ENCODE results near the gene RNF31. TPM values are rescaled to one million over a fixed set of nuclear protein-coding genes. Genes with fewer than 3 reads are reported as not detected.

Gene RNF31
- total and polyA plus RNA-seq, 2 experiments from 2014 or later, result 27.8 to 29.7 TPM

- H3K4me3 ChIP-seq, result no peak overlapping the region
- H3K27ac ChIP-seq, result no peak overlapping the region
- H4K20me1 ChIP-seq (ENCODE audit: insufficient read depth, poor library complexity, severe bottlenecking), result peaks cover 3% of the 10 kb centered on the region
- peaks cover 45% of the 10 kb centered on the region for H3K79me2 ChIP-seq
- H2AFZ ChIP-seq, result no peak overlapping the region
- H3K9me3 ChIP-seq (ENCODE audit: low read depth), result no peaks in the 10 kb centered on the region
- no peaks in the 10 kb centered on the region for H3K27me3 ChIP-seq
- H3K4me2 ChIP-seq, result peak overlapping the region; percentile 97
- no peak for DNase-seq (ENCODE audit: low spot score)
- no peaks in the 10 kb centered on the region for H3K9me2 ChIP-seq (replicated peaks; ENCODE audit: insufficient read depth)
- H3K36me3 ChIP-seq (replicated peaks; ENCODE audit: insufficient read depth, low read depth), result no peaks in the 10 kb centered on the region
- 93% methylated on average over 9 of the region's 9 CpGs for WGBS (ENCODE audit: low lambda C conversion rate, missing lambda C conversion rate)
- peaks cover 7% of the 10 kb centered on the region for H3K4me1 ChIP-seq (ENCODE audit: insufficient read depth)
- no peak for TF ChIP-seq CTCF (IDR thresholded peaks at IDR 0.05; ENCODE audit: poor library complexity)
- no peak for TF ChIP-seq EZH2 (IDR thresholded peaks at IDR 0.05; ENCODE audit: borderline replicate concordance)
- no peak for TF ChIP-seq EZH2phosphoT487 (IDR thresholded peaks at IDR 0.05; ENCODE audit: low read depth, severe bottlenecking, unreplicated experiment)
These were observed 7.9 kb upstream of the RNF31 start for GRCh38 chr14:24139272-24139934.

- H3K4me3 ChIP-seq, result peak within 1 kb of the TSS; percentile 27
- H4K20me1 ChIP-seq (ENCODE audit: insufficient read depth, poor library complexity, severe bottlenecking), result peaks cover 3% of the 10 kb centered on the region
- H3K9me3 ChIP-seq (ENCODE audit: low read depth), result no peaks in the 10 kb centered on the region
- TF ChIP-seq EZH2phosphoT487 (IDR thresholded peaks at IDR 0.05; ENCODE audit: low read depth, severe bottlenecking, unreplicated experiment), result no peak
- no peak for TF ChIP-seq EZH2 (IDR thresholded peaks at IDR 0.05; ENCODE audit: borderline replicate concordance)
- TF ChIP-seq CTCF (IDR thresholded peaks at IDR 0.05; ENCODE audit: poor library complexity), result peak; percentile 28
- DNase-seq (ENCODE audit: low spot score), result peak; percentile 100
- no peaks in the 10 kb centered on the region for H3K9me2 ChIP-seq (replicated peaks; ENCODE audit: insufficient read depth)
- H3K36me3 ChIP-seq (replicated peaks; ENCODE audit: insufficient read depth, low read depth), result no peaks in the 10 kb centered on the region
- H3K4me2 ChIP-seq, result peak within 1 kb of the TSS; percentile 97
- 2% methylated on average over 59 of the region's 65 CpGs for WGBS (ENCODE audit: low lambda C conversion rate, missing lambda C conversion rate)
- H3K79me2 ChIP-seq, result peaks cover 59% of the 10 kb centered on the region
- H3K27me3 ChIP-seq, result no peaks in the 10 kb centered on the region
- H2AFZ ChIP-seq, result peak within 1 kb of the TSS; percentile 44
- peak within 1 kb of the TSS; percentile 75 for H3K27ac ChIP-seq
- H3K4me1 ChIP-seq (ENCODE audit: insufficient read depth), result peaks cover 16% of the 10 kb centered on the region
These were observed 6.0 kb upstream of the RNF31 start, which contains the start of gene EMC9 for GRCh38 chr14:24141097-24141880. Gene EMC9 (minus strand): TSS chr14:24141591. CDS start chr14:24141304, 287 bp downstream.

GRCh38 chr14:24143511-24143910 is 3.8 kb upstream of the RNF31 start:
- H2AFZ ChIP-seq, result no peak overlapping the region
- no peaks in the 10 kb centered on the region for H3K9me3 ChIP-seq (ENCODE audit: low read depth)
- peaks cover 8% of the 10 kb centered on the region for H4K20me1 ChIP-seq (ENCODE audit: insufficient read depth, poor library complexity, severe bottlenecking)
- TF ChIP-seq CTCF (IDR thresholded peaks at IDR 0.05; ENCODE audit: poor library complexity) (no peak), EZH2phosphoT487 (IDR thresholded peaks at IDR 0.05; ENCODE audit: low read depth, severe bottlenecking, unreplicated experiment) (no peak), EZH2 (IDR thresholded peaks at IDR 0.05; ENCODE audit: borderline replicate concordance) (no peak)
- H3K4me1 ChIP-seq (ENCODE audit: insufficient read depth), result peaks cover 14% of the 10 kb centered on the region
- peaks cover 49% of the 10 kb centered on the region for H3K79me2 ChIP-seq
- no peaks in the 10 kb centered on the region for H3K9me2 ChIP-seq (replicated peaks; ENCODE audit: insufficient read depth)
- 100% methylated on average over 2 of the region's 2 CpGs for WGBS (ENCODE audit: low lambda C conversion rate, missing lambda C conversion rate)
- no peak overlapping the region for H3K4me2 ChIP-seq
- no peaks in the 10 kb centered on the region for H3K36me3 ChIP-seq (replicated peaks; ENCODE audit: insufficient read depth, low read depth)
- DNase-seq (ENCODE audit: low spot score), result no peak
- no peak overlapping the region for H3K4me3 ChIP-seq
- H3K27me3 ChIP-seq, result no peaks in the 10 kb centered on the region
- no peak overlapping the region for H3K27ac ChIP-seq
